GM11168 (cell line): ENCODE measurements around the gene GIT1.

Source experiments
- in situ Hi-C: fragments of 300-500 bp; cut with MboI; formaldehyde crosslinking; loops from one replicate; pipeline ENCODE4 v1.12.0; 2022; ENCODE audit warnings: low sequenced_read_pairs; ENCODE audit not compliant: unreplicated experiment

GIT1 gene, protein sequence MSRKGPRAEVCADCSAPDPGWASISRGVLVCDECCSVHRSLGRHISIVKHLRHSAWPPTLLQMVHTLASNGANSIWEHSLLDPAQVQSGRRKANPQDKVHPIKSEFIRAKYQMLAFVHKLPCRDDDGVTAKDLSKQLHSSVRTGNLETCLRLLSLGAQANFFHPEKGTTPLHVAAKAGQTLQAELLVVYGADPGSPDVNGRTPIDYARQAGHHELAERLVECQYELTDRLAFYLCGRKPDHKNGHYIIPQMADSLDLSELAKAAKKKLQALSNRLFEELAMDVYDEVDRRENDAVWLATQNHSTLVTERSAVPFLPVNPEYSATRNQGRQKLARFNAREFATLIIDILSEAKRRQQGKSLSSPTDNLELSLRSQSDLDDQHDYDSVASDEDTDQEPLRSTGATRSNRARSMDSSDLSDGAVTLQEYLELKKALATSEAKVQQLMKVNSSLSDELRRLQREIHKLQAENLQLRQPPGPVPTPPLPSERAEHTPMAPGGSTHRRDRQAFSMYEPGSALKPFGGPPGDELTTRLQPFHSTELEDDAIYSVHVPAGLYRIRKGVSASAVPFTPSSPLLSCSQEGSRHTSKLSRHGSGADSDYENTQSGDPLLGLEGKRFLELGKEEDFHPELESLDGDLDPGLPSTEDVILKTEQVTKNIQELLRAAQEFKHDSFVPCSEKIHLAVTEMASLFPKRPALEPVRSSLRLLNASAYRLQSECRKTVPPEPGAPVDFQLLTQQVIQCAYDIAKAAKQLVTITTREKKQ

GRCh38 chr17:29589524-29590410, at the start of gene GIT1:
GIT1 (minus strand) TSS chr17:29589648; CDS start chr17:29589378, 270 bp downstream.
- in situ Hi-C loops: no loop called here

GRCh38 chr17:29633886-29634285, 44.4 kb upstream of the GIT1 start:
- in situ Hi-C loops: loop anchor here (25.0 kb wide), 1 partner anchor 303 kb away; the partner anchor contains the start of genes EFCAB5 and SSH2

DNA sequence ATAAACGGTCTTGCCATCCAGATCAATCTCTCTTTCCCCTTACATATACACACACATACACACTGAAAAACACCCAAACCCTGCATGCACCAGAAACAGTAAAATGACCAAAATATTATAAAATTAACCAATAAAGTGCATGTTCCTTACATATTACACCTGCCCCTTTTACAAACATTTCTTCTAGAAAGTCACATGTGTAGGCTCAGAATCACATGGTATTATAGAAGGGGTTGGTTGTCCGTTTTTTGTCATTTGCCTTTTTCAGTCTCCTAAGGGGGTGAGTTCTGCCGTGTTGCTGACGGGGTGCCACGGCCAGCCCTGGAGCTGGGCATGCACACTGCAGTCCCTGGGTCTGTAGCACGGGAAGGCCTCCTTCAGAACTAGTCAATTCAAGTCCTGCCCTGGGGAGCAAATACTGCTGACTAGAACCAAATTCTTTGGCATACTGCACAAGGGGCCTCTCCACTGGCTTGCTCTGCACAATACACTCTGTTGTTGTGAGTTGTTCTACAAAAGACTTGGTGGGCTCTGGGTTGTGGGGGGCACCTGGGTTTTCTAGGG, 41.3 kb upstream of the GIT1 start:
- in situ Hi-C loops: loop anchor here (25.0 kb wide), 1 partner anchor 307 kb away; the partner anchor contains the start of genes EFCAB5 and SSH2

GRCh38 chr17:29629839-29630238, 40.4 kb upstream of the GIT1 start:
- in situ Hi-C loops: loop anchor here (25.0 kb wide), 1 partner anchor 307 kb away; the partner anchor contains the start of genes EFCAB5 and SSH2

DNA sequence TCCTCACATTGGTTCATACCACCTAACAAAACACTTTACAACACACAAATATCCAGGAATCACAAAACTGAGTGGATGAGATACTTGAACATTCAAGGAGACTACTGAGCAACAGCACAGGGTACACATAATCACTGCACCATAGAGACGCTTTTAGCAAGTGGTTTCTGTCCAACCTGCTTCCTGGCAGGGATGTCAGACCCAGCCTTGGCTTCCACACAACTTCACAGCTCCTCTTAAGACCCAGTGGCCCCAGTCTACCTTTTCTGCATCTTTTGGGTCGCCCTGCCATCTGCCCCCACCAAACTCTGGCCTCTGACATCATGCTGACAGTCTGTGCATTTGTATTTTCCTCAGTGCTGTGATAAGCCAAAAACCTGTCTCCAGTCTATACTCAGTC, 39.2 kb upstream of the GIT1 start:
- in situ Hi-C loops: loop anchor here (25.0 kb wide), 1 partner anchor 309 kb away; the partner anchor contains the start of genes EFCAB5 and SSH2

GRCh38 chr17:29627951-29628350, 38.5 kb upstream of the GIT1 start:
- in situ Hi-C loops: loop anchor here (25.0 kb wide), 1 partner anchor 309 kb away; the partner anchor contains the start of genes EFCAB5 and SSH2

- in situ Hi-C loops: loop anchor here (25.0 kb wide), 1 partner anchor 312 kb away; the partner anchor contains the start of genes EFCAB5 and SSH2
Measured at GRCh38 chr17:29625037-29625750, 35.7 kb upstream of the GIT1 start.

GRCh38 chr17:29624586-29624985, 35.1 kb upstream of the GIT1 start:
- in situ Hi-C loops: no loop called here

- in situ Hi-C loops: no loop called here
Measured at GRCh38 chr17:29623283-29623647, 33.8 kb upstream of the GIT1 start.

- in situ Hi-C loops: no loop called here
Measured at GRCh38 chr17:29622337-29623282, 33.2 kb upstream of the GIT1 start, which contains the start of gene CORO6. CORO6 (minus strand) TSS chr17:29622912; CDS start chr17:29621421, 1,491 bp downstream.

DNA sequence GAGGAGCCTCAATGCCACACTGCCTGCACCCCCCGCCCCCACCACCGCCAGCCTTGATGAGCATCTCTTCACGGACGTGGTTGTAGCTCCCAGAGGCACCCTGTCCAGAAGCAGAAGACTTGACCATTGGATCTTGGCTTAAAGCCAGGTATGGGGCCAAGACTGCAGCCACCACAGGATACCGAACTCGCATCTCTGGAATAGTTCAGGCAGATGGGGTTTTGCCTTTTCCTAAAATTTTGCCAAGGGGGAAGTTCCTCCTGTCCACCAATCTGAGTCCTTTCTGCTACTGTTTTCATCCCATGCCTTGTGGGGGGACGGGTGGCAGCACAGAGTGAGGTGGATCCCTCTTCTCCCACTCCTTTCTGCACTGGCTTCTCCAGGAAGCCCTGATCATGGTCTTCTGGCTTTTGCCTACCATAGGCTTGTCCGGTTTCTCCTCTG, 32.3 kb upstream of the GIT1 start:
- in situ Hi-C loops: no loop called here

DNA sequence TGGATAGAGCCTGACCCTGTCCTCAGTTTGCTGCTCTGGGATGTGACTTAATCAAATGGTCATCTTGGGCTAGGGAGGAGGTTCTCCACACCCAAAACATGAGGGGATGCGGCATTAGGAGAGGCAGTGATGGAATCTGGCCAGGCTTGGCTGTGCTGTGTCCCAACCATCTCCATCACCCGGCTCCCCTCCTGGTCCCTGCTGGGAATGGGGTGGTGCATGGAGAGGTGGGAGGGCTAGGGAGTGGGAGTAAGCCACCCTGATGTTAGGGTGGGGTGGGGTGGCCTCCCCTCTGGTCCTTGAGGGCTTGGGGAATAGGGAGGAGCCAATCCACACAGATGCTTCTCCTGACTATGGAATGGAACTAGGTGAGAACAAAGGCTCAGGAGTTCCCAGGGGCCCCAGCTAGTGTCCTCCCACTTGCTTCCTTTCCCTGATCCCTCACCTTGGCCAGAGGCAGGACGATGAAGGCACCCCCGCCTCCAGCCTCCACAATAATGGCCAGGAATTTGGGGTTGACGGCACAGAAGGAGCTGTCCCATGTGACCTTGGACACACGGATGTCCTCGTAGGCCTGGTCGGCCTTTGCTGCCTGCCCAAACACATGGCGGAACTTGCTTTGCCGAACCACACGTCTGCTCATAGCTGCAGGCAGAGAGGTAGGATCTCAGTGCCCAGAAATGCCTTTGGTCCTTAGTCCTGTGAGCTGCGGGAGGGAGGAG, 31.5 kb upstream of the GIT1 start:
- in situ Hi-C loops: no loop called here

DNA sequence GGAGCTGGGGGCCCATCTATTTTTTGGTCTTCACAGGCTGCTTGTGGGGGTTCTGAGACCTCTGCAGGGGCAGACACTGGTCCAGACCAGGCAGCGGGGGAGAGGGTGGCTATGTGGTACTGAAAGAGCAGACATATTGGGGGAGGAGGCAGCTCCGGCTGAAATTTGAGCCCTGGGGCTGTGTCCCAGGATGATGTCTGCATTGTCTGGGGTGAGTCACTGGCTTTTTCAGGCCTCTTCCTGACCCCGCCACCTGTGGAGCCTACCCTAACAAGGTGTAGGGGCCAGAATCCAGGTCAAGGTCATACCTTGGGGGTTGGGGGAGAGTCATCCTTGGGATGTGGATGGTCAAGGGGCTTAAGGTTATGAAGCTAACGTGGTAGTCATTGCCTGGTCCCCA, 30.8 kb upstream of the GIT1 start:
- in situ Hi-C loops: no loop called here

GRCh38 chr17:29619251-29619650, 29.8 kb upstream of the GIT1 start:
- in situ Hi-C loops: no loop called here

- in situ Hi-C loops: no loop called here
Measured at GRCh38 chr17:29618272-29619065, 29.0 kb upstream of the GIT1 start.

DNA sequence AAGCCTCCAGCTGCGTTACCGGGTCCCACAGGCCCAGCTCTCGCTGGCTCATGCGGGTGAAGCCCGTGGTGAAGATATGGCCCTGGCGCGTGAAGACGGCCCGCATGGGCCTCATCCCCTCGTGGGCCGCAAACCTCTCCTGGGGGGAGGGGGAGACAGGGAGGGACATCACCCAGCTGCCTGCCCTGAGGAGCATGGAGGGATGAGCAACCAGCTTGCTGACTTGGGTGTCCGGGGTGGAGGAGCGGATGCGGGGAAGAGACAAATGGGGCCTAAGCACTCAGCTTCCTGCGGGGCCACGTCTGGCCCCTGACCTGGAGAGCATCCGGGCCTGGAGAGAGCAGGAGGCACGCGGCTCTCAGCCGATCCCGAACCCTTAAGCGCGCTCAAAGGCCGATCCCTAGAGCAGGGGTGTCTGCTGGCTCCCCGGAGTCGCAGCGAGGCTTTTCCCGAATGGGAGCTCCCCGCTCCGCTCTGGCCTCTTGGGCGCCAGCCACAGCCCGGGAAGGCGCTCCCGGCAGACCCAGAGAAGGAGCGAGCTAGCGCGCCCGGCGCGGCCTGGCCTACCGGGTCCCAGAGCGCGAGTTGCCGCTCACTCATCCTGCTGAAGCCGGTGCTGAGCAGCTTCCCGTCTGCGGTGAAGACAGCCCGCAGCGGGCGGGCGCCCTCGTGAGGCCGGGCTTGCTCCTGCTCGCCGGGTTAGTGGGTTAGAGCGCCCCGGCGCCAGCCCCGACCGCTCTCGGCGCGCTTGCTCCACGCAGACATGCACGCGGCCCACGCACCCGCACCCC, 28.2 kb upstream of the GIT1 start:
- in situ Hi-C loops: no loop called here
